Dermis blood vessel endothelial cell (primary cell): Measurements from ENCODE around the gene ST8SIA5. TPM values are rescaled to one million over a fixed set of nuclear protein-coding genes. Genes with fewer than 3 reads are reported as not detected.

Source experiments
- DNase-seq: peaks from one replicate; pipeline ENCODE4 v3.0.0; 2010
- total RNA-seq: library from RNA; depleted of rRNA; stranded (reverse); fragments of >200 nt; gene quantifications from 2 replicates; pipeline ENCODE4 v1.2.3, GENCODE V29; 2014

The ST8SIA5 gene
- total RNA-seq, 1 donor from 2014 or later, result not detected

GRCh38 chr18:46668135-46668534, 88.7 kb downstream of the ST8SIA5 start:
- no peak for DNase-seq

GRCh38 chr18:46663539-46663938, 93.3 kb downstream of the ST8SIA5 start:
- DNase-seq, result no peak

GRCh38 chr18:46660957-46661749, 95.7 kb downstream of the ST8SIA5 start:
- DNase-seq, result peak; percentile 41

DNA sequence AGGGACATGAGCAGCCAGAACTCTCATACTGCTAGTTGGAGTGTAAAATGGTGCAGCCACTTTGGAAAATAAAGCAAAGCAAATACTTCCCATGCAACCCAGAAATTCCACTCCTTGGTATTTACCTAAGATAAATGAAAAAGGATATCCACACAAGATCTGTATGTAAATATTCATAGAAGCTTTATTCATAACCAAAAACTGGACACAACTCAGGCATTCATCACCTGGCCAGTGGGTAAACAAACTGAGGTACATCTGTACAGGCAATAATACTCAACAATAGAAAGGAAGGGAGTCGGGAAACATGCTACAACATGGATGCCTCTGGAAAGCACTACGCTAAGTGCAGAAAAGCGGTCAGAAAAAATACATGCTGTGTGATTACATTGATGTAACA, 97.4 kb downstream of the ST8SIA5 start:
- DNase-seq, result no peak

- DNase-seq, result no peak
Measured at GRCh38 chr18:46657115-46657955, 99.5 kb downstream of the ST8SIA5 start, which contains the start of gene LOXHD1. Gene LOXHD1 (minus strand): TSS chr18:46657220. CDS start chr18:46657033, 187 bp downstream.

DNA sequence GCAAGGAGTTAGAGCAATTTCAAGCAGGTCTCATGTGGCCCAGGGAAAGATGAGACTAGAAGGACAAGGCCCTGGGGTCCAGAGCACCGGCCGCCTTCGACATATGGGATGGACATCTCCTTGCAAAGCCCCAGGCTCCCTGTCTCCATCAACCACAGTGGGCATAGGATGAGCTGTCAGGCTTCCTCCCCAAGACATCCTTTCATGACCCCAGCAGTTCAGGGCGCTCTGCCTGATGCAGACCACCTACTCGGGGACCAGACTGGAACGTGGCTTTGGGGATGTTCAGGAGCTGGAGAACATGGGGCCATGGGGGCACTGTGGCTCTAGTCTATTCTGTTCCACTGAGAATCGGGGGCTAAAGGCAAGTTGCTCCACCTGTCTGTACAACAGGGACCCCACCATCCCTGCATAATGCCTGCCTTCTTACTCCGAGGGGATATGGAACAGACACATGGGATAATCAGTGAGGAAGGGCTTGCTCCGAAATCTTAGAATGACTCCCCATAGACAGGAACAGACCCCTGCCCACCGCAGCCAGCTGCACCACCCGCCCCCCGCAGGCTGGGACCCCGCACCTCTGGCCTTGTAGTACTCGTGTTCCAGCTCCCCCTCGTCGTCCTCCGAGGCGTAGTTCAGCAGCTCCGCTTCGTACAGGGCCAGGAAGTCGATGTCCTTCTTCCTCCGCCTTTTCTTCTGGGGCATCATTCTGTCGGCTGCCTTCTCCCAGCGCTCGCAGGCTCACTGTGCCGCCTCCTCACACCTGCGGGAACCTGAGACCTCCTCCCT, 100.3 kb downstream of the ST8SIA5 start:
- DNase-seq, result no peak

DNA sequence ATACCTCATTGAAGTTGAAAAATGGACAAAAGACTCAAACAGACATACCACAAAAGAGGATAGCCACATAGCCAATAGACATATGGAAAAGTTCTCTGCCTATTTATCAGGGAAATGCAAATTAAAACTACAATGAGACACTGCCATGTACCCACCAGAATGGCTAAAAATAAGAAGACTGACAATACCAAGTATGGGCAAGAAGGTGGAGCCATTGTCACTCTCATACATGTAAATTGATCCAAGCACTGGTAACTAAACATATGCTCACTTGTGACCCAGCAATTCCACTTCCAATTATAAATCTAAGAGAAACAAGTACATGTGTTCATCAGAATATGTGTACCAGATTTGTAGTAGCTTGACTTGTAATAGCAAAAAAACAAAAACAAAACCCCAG, 104.5 kb downstream of the ST8SIA5 start:
- no peak for DNase-seq

DNA sequence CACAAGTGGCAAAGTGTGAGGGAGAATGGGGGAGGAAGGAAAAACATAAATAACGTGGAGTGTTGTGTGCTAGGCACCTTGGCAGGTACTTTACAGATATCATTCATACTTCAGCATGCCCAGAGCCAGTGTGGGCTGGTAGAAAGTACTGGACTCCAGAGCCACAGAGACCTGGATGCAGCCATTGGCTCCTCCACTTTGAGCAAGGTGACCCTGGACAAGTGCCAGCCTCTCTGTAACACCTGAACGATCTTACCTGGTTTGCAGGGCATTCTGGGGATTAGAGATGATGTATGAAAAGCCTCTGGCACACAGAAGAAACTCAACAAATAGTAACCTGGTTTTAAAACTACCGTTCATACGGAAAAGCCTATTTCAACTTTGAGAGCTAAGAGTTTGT, 106.2 kb downstream of the ST8SIA5 start:
- no peak for DNase-seq

DNA sequence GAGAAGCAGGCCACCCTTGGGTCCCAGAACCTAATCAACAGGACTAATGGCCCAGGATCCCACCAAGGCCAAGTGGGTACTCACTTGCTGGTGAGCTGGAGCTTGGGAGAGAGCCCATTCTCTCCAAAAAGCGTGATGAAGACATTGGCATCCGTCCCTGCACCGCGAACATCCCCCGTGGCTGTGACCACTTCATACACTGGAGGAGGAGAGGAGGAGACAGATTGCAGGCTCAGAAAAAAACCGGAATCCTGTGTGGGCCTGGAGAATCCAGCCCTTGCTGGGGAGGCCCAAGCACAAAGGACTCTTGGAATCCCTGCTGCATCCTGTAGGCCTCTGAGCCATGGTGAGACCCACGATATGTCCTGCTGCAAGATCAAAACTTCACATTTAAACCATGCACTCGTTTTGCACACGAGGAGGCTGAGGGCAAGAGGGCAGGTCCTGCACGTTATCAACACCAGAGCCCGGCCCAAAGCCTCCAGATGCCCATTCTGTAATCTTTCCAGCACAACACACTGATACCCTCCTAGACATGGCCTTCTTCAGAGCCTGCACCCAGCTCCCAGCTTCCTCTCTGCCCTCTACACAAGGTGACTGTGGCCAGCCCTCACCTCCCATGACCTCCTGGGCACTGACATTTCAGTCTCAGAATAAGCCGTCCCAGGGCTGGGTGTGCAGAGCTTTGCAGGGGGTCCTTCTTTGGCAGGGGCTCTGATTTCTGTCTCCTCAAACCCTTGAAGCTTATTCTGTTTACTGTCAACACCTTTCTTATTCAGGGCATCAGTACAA, 107.6 kb downstream of the ST8SIA5 start:
- no peak for DNase-seq

GRCh38 chr18:46646468-46646867, 110.4 kb downstream of the ST8SIA5 start:
- DNase-seq, result no peak

GRCh38 chr18:46642561-46642960, 114.3 kb downstream of the ST8SIA5 start:
- DNase-seq, result no peak

DNA sequence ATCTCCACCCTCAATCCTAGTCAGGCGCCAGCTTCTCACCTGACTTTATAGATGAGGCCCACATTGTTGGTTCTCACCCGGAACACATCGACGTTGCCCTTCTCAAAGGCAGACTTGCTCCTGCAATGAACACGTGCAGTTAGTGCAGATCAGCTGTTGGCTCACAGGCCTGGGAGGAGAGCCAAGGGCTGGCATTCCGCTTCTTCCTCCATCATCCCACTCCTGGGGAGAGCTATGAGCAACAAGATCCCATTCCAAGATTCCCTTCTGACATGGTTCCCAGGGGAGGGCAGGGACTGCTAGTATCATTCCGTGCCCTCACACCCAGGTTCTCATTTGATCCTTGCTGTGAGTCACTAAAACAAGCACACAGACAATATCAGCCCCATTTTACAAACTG, 114.9 kb downstream of the ST8SIA5 start:
- DNase-seq, result no peak

DNA sequence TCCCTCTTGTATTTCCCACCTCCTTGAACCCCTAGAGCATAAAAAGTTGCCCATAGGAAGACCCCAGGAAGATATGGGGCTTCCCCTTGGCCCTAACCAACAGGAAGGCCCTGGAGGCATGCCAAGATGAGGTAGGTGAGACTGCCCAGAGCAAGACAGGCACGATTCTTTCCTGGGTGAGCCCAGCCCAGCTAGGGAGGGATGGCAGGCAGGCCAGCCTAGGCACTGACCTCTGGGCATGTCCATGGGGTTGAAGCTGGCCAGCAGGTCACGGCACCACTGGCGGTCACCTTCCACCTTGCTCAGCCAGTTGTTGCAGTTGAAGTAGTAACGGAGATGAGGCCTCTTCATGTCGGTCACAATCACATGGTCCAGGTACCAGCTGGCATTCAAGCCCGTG, 117.5 kb downstream of the ST8SIA5 start:
- no peak for DNase-seq

DNA sequence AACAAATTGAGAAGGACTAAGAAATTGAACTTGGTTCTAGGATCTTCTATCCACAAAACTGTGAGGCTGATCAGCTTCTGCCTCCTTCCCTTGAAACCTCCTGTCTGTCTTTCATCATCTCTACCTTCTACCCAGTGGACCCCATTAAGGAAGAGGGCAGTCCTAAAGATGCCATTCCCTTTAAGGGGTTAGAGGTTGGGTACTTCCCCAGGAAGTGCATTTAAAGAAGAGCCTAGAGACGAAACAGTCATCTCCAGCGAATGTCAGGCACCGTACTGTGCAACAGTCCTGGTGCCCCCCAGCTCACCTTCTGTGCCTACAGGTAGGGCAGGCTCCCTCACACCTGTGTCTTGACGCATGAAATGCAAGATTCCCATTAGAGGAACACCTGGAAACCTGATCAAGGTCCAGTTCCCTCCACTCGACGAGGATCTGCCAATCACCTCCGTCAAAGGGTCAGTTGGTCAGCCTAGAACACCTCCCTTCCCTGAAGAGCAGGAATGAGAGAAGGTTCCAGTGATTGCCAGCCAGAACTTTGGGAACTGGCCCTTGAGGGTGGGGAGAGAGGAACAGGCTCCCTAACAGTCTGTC, 120.7 kb downstream of the ST8SIA5 start:
- no peak for DNase-seq

- no peak for DNase-seq
Measured at GRCh38 chr18:46632401-46633071, 124.3 kb downstream of the ST8SIA5 start.

- DNase-seq, result no peak
Measured at GRCh38 chr18:46630991-46631390, 125.9 kb downstream of the ST8SIA5 start.

DNA sequence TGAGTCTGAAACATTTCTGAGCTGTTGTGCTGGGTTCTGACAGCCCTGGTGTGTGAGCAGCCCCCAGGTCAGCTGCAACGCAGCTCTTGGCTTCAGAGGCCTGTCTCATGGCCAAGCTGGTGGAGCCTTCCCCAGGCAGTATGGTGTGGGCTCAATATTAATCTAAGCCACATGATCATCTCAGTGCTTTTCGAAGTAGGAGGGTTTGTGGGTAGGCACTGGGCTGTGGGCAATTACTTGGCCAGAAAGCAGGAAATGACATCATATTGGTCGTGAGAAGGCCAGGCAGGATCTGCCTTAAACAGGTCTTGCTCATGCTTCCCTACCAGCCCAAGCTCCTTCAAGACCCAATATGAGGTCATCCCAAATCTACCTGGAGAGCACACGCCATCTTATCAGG, 126.7 kb downstream of the ST8SIA5 start:
- peak; percentile 6 for DNase-seq

- no peak for DNase-seq
Measured at GRCh38 chr18:46629361-46629760, 127.5 kb downstream of the ST8SIA5 start.

- DNase-seq, result no peak
Measured at GRCh38 chr18:46628206-46628605, 128.6 kb downstream of the ST8SIA5 start.

- no peak for DNase-seq
Measured at GRCh38 chr18:46627136-46627535, 129.7 kb downstream of the ST8SIA5 start.

GRCh38 chr18:46625069-46625468, 131.8 kb downstream of the ST8SIA5 start:
- DNase-seq, result no peak
